Stimulated activated CD4-positive, alpha-beta T cell treated with anti-CD3 and anti-CD28 coated beads, Interleukin-15, amount 100 ng/mL, for 48 hours (primary cell): ENCODE data around the gene COLGALT1.
"Not testable (repeated sequence)": the region's sequence is repeated elsewhere in the genome, so short reads cannot be mapped to it uniquely, and the experiment has no call there.

Source experiments
- DNase-seq, 2 donors: peaks; one replicate each; pipeline ENCODE4 v3.0.0-alpha.2; 2020; ENCODE audit warnings: low read depth in 2 of 2

The COLGALT1 gene

GRCh38 chr19:17555480-17555928, at the start of gene COLGALT1:
COLGALT1 (plus strand) TSS chr19:17555649; CDS start chr19:17555714, 65 bp downstream.
- DNase-seq = peak; percentile 99

- DNase-seq = no peak
These were observed 48.7 kb upstream of the COLGALT1 start for GRCh38 chr19:17506745-17507144.

GRCh38 chr19:17508558-17508933, 46.9 kb upstream of the COLGALT1 start:
- DNase-seq = not testable (repeated sequence)

- DNase-seq = no peak
These were observed 45.0 kb upstream of the COLGALT1 start for GRCh38 chr19:17510220-17510993.

GRCh38 chr19:17511724-17512573, 43.5 kb upstream of the COLGALT1 start:
- DNase-seq = peak; percentile 78

- no peak for DNase-seq
These were observed 42.9 kb upstream of the COLGALT1 start for GRCh38 chr19:17512574-17512939.

- DNase-seq = no peak
These were observed 39.9 kb upstream of the COLGALT1 start for GRCh38 chr19:17515408-17516149.

- no peak for DNase-seq
These were observed 37.6 kb upstream of the COLGALT1 start for GRCh38 chr19:17517898-17518297.

GRCh38 chr19:17518654-17519053, 36.8 kb upstream of the COLGALT1 start:
- not testable (repeated sequence) for DNase-seq

GRCh38 chr19:17519967-17520366, 35.5 kb upstream of the COLGALT1 start:
- no peak for DNase-seq

GRCh38 chr19:17520865-17521264, 34.6 kb upstream of the COLGALT1 start:
- no peak for DNase-seq

GRCh38 chr19:17522988-17523872, 32.2 kb upstream of the COLGALT1 start:
- DNase-seq = peak in 1 of 2 donors; percentile 43

GRCh38 chr19:17524651-17525050, 30.8 kb upstream of the COLGALT1 start:
- no peak for DNase-seq

- DNase-seq = no peak
These were observed 30.3 kb upstream of the COLGALT1 start for GRCh38 chr19:17525141-17525540.

GRCh38 chr19:17526922-17527321, 28.5 kb upstream of the COLGALT1 start:
- DNase-seq = no peak

GRCh38 chr19:17527326-17527725, 28.1 kb upstream of the COLGALT1 start:
- DNase-seq = no peak

GRCh38 chr19:17528610-17529009, 26.8 kb upstream of the COLGALT1 start:
- no peak for DNase-seq

GRCh38 chr19:17529239-17530158, 25.9 kb upstream of the COLGALT1 start:
- no peak for DNase-seq

- no peak for DNase-seq
These were observed 24.9 kb upstream of the COLGALT1 start for GRCh38 chr19:17530586-17530985.

- DNase-seq = no peak
These were observed 23.3 kb upstream of the COLGALT1 start for GRCh38 chr19:17532116-17532515.
